ENCODE results near the gene UBE4B. TPM values are rescaled to one million over a fixed set of nuclear protein-coding genes. Genes with fewer than 3 reads are reported as not detected.

UBE4B gene
- total and polyA plus RNA-seq, 2 experiments from 2014 or later, result 28.4 to 115 TPM

DNA sequence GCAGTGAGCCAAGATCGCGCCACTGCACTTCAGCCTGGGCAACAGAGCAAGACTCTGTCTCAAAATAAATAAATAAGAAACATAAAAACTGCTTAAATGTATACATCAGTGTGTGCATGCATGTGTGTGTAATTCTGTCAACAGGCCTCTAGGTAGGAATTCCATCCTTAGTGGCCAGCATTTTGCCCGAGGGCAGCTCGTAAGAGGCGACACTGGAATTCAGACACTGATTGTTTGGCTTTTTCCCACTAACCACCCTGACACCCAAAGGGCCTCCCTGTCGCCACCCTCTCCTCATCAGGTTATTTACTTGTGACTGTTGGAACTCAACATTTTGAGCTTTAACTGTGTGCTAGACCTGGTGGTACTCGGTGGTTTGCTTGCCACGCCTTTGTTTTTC lies 113.6 kb downstream of the UBE4B start:
- DNase-seq (ENCODE audit: low spot score) (peak; percentile 14), ATAC-seq (no peak)
- TF ChIP-seq, protein P1, sequence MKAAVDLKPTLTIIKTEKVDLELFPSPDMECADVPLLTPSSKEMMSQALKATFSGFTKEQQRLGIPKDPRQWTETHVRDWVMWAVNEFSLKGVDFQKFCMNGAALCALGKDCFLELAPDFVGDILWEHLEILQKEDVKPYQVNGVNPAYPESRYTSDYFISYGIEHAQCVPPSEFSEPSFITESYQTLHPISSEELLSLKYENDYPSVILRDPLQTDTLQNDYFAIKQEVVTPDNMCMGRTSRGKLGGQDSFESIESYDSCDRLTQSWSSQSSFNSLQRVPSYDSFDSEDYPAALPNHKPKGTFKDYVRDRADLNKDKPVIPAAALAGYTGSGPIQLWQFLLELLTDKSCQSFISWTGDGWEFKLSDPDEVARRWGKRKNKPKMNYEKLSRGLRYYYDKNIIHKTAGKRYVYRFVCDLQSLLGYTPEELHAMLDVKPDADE (IDR thresholded peaks at IDR 0.05), result no peak
- TF ChIP-seq POLR2AphosphoS5 (IDR thresholded peaks at IDR 0.05; ENCODE audit: low read depth) (no peak), EZH2 (IDR thresholded peaks at IDR 0.05; ENCODE audit: low read depth, unreplicated experiment) (no peak), EZH2phosphoT487 (IDR thresholded peaks at IDR 0.05; ENCODE audit: unreplicated experiment) (no peak), ZNF331 (CRISPR knock-in tag; IDR thresholded peaks at IDR 0.05; ENCODE audit: low read depth) (no peak), CREB1 (CRISPR knock-in tag; IDR thresholded peaks at IDR 0.05; ENCODE audit: low read depth) (no peak), STAT1 (IDR thresholded peaks at IDR 0.05; ENCODE audit: unreplicated experiment) (no peak), NANOG (IDR thresholded peaks at IDR 0.05; ENCODE audit: borderline replicate concordance) (no peak), JUNB (IDR thresholded peaks at IDR 0.05; ENCODE audit: unreplicated experiment) (no peak), ZNF462 (CRISPR knock-in tag; IDR thresholded peaks at IDR 0.05) (no peak)
- TF ChIP-seq, protein P2, sequence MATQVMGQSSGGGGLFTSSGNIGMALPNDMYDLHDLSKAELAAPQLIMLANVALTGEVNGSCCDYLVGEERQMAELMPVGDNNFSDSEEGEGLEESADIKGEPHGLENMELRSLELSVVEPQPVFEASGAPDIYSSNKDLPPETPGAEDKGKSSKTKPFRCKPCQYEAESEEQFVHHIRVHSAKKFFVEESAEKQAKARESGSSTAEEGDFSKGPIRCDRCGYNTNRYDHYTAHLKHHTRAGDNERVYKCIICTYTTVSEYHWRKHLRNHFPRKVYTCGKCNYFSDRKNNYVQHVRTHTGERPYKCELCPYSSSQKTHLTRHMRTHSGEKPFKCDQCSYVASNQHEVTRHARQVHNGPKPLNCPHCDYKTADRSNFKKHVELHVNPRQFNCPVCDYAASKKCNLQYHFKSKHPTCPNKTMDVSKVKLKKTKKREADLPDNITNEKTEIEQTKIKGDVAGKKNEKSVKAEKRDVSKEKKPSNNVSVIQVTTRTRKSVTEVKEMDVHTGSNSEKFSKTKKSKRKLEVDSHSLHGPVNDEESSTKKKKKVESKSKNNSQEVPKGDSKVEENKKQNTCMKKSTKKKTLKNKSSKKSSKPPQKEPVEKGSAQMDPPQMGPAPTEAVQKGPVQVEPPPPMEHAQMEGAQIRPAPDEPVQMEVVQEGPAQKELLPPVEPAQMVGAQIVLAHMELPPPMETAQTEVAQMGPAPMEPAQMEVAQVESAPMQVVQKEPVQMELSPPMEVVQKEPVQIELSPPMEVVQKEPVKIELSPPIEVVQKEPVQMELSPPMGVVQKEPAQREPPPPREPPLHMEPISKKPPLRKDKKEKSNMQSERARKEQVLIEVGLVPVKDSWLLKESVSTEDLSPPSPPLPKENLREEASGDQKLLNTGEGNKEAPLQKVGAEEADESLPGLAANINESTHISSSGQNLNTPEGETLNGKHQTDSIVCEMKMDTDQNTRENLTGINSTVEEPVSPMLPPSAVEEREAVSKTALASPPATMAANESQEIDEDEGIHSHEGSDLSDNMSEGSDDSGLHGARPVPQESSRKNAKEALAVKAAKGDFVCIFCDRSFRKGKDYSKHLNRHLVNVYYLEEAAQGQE (IDR thresholded peaks at IDR 0.05; ENCODE audit: unreplicated experiment), result no peak
- TF ChIP-seq, protein P3, sequence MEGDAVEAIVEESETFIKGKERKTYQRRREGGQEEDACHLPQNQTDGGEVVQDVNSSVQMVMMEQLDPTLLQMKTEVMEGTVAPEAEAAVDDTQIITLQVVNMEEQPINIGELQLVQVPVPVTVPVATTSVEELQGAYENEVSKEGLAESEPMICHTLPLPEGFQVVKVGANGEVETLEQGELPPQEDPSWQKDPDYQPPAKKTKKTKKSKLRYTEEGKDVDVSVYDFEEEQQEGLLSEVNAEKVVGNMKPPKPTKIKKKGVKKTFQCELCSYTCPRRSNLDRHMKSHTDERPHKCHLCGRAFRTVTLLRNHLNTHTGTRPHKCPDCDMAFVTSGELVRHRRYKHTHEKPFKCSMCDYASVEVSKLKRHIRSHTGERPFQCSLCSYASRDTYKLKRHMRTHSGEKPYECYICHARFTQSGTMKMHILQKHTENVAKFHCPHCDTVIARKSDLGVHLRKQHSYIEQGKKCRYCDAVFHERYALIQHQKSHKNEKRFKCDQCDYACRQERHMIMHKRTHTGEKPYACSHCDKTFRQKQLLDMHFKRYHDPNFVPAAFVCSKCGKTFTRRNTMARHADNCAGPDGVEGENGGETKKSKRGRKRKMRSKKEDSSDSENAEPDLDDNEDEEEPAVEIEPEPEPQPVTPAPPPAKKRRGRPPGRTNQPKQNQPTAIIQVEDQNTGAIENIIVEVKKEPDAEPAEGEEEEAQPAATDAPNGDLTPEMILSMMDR (conservative IDR thresholded peaks at IDR 0.05; ENCODE audit: low read depth in 2 of 2), result no peak
- no peak overlapping the region for H3K4me3 ChIP-seq
- Mint-ChIP-seq H3K9me3 (no peaks in the 10 kb centered on the region), H3K36me3 (ENCODE audit: low read depth) (peaks cover 17% of the 10 kb centered on the region), H3K27me3 (ENCODE audit: insufficient read depth, low read depth, poor library complexity) (peaks cover 3% of the 10 kb centered on the region), H3K4me1 (no peaks in the 10 kb centered on the region), H3K4me3 (no peak overlapping the region), H3K27ac (no peak overlapping the region)
- H3K27me3 ChIP-seq (ENCODE audit: insufficient read depth), result no peaks in the 10 kb centered on the region
- no peaks in the 10 kb centered on the region for H3K36me3 ChIP-seq (ENCODE audit: insufficient read depth)
- H3K27ac ChIP-seq (ENCODE audit: low read depth), result no peak overlapping the region
- no peaks in the 10 kb centered on the region for H4K20me1 ChIP-seq (replicated peaks; ENCODE audit: insufficient read depth)
- no peak overlapping the region for H3K4me2 ChIP-seq
- no peaks in the 10 kb centered on the region for H3F3A ChIP-seq (replicated peaks; ENCODE audit: low read depth)
- no peaks in the 10 kb centered on the region for H3K9me2 ChIP-seq (ENCODE audit: insufficient read depth)
- H3K4me1 ChIP-seq (ENCODE audit: insufficient read depth), result no peaks in the 10 kb centered on the region
- H3K79me2 ChIP-seq (replicated peaks; ENCODE audit: insufficient read depth), result no peaks in the 10 kb centered on the region
- no peak overlapping the region for H2AFZ ChIP-seq

Data from GM23338 (cell line).